HG03354 (cell line): ENCODE results near the gene NSMCE1.
A peak's percentile ranks its signal among the peaks of the same experiment; 100 is the strongest.

Experiments used
- ATAC-seq: cut with Tn5 transposase; IDR thresholded peaks from one replicate; pipeline ENCODE4 v1.9.1; 2021; ENCODE audit warnings: mild to moderate bottlenecking; ENCODE audit not compliant: unreplicated experiment, poor library complexity, severe bottlenecking

NSMCE1 gene

DNA sequence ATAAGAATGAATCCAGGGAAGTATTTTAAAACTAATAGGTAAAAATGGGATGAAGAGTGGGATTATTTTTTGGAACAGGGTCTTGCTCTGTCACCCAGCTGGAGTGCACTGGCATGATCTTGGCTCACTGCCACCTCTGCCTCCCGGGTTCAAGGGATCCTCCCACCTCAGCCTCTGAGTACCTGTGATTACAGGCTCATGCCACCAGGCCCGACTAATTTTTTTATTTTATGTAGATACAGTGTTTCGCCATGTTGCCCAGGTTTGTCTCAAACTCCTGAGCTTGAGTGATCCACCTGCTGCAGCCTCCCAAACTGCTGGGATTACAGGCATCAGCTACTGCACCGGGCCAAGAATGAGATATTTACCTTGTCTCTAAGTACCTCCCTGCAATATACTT is 22.1 kb downstream of the NSMCE1 start:
- ATAC-seq, result no peak

DNA sequence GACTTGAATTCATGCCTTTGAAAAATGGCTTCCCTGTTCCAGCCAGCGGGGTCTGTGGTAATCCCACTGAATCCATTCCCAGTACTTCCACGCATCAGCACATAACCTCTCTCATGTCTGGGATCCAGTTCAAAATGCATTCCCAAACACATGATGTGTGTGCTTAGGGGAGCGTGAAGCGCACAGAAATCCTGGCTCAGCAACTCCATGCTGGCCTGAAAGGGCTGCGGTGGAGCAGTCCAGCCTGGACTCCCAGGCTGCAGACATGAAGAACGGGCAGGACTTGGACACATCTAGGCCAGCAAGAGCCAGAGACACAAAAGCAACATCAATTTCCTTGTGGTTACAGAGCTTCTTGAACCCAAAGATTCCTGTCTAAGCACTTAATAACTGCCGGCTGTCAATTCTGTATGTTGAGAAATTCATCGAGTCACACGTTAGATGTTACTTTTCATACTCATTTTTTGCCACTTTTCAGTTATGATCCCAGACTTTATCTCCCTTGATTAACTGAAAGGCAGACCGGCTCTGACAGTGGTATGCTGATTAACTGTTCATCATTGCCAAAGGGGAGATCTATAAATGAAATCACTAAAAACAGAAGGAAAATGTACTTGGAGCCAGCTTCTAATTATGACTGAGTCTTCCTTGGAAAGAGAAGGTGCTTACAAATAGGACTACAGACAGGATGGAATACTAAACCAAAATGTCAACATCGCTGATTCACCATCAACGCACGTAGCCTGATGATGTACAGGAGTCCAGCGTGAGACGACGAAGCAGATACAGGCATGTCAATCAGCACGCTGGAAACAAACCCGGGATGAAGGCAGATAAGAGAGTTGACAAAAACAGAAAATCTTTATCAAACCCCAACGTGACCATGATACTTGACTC is 23.0 kb downstream of the NSMCE1 start:
- no peak for ATAC-seq

DNA sequence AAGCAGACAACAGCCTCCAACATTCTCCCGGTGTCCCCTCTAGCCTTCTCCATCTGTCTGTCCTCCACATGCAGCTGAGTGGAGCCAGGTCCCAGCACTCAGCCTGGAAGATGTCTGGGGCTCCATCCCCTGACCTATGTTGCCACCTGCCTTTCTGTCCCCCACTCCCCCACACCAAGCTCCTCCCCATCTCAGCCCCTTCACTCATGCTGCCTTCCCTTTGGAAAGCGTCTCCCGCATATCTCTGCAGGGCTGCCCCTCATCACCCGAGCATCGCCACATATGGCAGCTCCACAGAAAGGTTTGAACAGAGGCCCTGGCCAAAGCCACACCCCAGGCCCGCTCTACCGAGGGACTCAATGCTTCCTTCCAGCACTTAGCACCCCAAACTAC is 24.2 kb downstream of the NSMCE1 start:
- no peak for ATAC-seq

DNA sequence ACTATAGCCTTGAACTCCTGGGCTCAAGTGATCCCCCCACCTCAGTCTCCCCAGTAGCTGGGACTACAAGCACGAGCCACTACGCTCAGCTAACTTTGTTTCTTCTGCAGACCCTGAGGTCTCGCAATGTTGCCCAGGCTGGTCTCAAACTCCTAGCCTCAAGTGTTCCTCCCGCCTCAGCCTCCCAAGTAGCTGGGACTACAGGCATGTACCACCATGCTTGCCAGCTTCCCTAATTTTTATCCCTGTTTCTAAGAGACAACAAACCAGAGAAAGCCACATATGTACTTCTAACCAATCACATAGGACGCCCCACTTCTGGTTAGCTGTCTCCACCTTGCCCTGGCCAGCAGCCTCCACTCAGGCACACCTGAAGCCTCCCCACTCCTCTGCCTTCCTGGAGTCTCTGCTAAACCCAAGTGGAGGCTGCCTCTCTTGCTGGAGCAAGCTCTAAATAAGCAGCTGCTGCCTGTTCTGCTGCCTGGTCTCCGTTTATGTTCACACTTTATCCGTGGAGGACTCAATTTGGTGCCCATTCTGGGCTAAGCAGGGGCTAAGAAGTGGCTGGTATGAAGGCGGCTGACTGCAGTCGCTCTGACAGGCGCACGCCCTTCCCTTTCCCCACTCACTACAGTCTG is 24.7 kb downstream of the NSMCE1 start:
- no peak for ATAC-seq

DNA sequence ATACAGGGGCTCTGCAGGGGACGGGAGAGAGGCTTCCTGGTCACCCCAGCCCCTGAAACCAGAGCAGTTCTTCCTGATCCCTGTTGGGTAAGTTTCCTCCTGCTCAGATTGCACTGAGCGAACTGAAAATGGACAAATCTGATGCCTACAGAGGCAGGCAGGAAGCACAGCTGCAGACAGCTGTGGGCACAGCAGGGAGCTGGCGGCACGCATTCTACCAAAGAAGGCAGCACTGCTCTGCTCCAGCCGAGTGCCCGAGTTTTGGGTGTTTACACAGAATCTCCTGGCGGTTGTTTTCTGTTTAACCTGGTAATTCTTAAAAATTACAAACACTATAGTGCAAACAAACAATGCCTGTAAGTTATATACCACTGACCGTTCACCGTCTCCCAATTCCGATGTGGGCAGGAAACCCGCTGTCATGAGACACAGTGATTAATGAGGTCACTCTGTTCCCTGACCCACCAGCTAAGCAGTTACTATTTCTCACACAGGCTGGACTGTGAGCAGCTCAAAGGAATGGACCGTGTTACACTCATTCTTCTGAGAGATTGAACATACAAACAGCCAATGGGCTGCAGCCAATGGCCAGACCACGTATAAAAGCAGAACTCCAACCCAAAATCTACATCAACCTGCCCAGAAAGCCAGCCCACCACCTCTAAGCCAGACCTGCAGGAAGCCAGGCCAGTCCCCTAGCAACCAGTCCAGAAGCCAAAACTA is 25.5 kb downstream of the NSMCE1 start:
- ATAC-seq, result peak; percentile 53

DNA sequence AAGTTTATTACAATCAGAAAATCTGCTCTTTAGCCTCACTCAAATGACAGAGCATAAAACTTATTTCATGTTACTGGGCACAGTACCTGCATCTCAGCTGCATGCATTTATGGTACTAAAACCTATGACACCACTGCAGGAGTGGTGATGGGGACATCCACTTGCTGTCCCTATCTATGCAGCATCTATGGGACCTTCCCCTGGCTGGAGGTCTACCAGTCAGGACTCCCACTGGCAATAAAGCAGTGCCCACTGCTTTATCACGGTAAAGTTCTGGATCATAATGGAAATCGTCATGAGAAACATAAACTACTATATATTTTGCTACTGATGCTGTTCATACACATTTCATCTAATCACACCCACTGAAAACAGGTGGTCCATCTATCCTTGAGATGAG is 26.2 kb downstream of the NSMCE1 start:
- ATAC-seq, result no peak

DNA sequence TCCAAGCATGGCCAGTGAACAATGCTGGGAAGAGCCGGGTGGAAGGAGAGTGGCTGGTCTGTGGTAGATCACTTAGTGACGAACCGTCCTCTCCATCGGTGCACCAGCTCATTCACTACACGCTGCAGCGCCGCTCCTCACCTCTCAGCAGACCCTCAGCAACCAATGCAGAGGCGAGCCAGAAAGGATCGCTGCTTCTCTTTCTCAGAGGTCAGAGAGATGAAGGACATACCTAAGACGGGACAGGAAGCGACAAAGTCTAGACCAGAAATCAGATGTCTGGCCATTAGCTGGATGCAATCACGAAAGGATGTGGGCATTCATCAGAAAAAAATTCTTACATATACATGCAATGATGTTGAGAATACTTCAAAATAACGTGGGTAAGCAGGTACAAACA is 26.9 kb downstream of the NSMCE1 start:
- ATAC-seq, result no peak

DNA sequence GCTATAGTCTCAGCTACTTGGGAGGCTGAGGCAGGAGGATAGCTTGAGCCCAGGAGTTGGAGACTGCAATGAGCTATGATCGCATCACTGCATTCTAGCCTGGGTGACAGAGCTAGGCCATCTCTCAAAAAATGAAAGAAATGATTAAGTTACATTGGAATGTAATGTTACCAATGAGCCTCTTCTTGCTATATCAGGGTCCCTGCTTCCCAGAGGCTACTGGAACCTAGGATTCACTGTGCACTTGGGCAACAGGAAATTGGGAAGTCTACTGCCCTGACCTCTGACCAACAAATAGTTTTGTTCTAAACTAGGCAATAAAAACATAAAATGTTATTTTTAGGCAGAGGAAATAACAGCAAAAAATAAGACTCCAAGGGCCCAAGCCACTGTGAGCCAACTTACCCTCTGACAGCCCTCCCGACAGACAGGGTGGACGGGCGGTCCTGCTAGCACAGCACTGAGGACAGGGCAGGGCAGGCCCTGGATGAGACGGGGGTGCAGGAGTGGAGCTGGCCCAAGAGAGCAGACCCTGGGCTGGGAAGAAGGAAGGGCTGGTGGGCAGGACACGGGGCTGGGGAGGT is 27.5 kb downstream of the NSMCE1 start:
- no peak for ATAC-seq

DNA sequence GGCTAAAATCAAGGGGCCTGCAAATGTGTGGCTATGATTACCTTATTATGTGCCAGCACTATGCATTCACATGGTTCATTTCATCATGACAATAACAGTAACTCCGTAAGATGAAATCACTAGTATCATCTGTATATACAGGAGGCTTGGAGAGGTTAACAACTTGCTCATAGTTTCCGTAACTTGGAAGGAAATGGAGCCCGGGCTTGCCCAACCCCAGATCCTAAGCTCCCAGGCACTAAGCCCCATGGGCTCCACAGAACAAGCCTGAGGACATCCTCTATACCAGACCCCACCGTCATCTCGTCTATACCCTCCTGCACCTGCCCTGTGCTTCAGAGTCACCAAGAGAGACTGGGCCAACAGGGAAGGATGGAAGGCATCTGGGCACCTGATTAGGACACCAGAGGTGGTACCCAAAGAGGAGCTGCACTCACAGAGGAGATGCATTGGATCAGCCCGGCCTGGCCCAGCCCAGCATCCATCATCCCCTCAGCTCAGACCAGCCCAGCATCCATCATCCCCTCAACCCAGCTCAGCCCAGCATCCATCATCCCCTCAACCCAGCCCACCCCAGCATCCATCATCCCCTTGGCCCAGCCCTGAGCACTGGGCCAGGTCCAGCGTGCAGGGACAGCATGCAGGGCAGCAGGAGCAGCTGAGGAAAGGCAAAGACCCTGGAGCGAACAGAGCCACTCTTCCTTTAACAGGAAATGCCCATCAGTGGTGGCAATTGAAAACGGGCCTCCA is 28.5 kb downstream of the NSMCE1 start:
- ATAC-seq, result no peak

DNA sequence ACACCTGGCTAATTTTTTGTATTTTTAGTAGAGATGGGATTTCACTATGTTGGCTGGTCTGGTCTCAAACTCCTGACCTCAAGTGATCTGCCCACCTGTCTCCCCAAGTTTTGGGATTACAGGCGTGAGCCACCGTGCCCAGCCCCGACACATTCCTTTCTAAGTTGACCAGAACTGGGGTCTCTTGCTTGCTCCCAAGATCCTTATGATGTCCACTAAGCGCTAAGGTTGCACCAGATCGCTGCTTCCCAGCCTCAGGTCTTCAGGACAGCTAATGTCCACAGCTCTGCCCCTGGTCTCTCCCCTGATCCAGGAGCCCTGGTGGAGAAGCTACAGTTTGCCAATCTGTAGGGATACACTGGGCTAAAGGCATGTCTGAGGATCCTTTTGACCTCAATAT is 29.5 kb downstream of the NSMCE1 start:
- no peak for ATAC-seq

DNA sequence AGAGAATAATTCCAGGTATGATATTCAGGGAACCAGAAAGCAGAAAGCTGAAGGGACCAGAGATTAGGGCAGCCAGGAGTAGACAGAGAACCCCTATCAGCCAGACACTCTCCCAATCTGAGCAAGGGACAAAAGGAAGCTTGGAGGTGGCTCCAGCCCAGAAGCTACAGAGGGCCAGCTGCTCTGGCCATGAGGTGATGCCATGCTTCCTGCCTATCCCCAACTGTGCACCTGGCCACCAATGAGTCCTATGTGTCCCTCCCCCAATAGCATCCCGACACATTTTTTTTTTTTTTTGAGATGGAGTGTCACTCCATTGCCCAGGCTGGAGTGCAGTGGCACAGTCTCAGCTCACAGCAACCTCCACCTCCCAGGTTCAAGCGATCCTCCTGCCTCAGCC is 30.0 kb downstream of the NSMCE1 start:
- no peak for ATAC-seq

DNA sequence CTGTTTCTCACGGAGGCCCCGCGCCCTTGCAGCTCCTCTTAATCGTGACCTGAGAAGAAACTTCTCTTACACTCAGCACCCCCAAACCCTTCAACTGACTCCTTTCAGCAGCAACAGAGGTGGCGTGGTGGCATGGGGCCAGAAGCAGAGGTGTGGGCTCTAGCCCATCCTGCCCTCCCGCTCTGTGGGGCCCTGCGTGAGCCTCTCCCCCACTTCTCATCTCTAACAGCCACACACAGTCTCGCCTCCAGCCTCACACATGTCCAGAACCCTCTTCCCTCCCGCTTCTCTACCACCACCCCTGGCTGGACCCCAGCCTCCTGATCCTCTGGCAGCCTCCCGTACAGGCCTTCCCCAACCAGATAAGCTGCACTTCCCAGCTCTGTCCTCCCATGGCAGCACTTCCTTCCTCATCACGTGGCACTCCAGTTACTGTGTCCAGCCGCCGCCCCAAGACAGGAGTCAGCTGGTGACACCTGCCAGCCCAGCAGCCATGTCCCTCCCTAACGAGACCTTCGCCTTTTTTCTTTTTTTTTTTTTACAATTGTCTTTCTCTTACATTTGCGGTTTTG is 30.5 kb downstream of the NSMCE1 start:
- peak; percentile 17 for ATAC-seq

DNA sequence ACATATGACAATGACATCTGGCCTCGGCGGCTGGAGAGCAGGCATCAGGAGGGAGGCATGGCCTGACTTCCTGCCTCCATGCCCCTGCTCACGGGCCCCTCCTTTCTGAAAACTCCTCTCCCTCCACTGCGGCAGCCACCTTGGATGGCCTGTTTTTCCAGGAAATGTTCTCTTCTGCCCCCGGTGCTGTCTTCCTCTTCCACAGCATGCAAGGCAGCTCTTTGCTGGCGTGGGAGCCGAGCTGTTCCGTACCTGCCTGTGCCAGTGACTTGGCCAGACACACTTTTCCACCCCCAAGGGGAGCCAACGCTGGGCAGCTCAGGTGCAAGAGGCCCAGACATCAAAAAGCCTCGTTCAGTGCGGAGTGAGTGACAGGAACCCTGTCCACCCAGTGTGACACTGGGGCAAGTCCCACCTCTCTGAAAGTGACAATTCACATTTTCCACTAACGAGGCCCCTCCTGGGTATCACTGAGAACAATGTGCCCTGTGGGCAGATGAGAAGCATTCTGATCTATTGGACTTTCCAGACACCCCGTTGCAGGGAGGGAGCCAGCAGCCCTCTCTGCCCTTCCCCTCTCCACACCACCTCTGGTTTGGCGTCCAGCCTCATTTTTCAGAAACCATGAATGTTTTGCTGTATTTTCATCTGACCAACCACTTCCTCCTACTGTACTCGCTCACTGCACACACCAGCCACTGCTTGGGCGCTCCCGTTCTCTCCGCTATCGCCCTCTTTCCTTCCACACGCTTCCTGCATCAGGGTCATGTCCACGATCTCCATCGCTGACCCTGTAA is 31.2 kb downstream of the NSMCE1 start:
- ATAC-seq, result peak; percentile 71

DNA sequence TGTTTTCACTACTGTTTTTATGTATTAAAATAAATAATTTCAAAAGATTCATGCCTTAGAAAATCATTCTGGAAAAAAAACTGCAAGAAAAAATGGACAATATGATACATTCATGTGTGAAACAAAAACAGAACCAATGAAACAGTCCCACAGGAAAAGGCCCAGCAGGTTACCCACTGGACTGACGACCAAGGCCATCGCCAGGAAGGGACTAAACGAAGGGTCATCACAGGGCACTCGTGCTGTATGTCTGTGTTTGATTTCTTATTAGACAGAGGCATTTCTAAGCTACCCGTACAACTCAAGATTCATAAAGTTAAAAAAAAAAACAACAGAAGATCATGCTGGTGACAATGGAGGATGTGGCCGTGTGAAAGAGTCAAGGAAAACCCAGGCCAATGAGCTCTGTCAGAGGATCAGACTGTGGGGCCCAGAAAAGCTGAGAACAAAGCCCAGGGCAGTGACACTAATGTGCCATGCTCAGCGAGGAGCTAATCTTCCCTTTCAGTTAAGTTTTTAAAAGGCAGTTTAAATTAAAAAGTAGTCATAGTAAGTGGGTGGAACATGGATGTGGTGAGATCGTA is 31.8 kb downstream of the NSMCE1 start:
- ATAC-seq, result no peak

DNA sequence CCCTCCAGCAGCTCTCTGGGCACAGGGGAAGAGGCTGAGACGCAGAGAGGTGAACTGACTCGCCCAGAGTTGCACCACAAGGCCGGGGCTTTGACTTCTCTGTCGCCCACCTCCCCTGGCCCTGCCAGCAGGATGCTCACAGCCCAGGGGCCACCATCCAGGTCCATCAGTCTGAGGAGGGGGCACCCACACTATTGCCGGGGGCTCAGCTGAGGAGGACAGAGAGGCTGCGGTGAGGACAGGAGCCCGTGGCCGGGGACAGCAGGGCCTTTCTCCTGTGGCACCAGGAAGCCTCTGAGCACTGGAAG is 32.7 kb downstream of the NSMCE1 start:
- no peak for ATAC-seq

DNA sequence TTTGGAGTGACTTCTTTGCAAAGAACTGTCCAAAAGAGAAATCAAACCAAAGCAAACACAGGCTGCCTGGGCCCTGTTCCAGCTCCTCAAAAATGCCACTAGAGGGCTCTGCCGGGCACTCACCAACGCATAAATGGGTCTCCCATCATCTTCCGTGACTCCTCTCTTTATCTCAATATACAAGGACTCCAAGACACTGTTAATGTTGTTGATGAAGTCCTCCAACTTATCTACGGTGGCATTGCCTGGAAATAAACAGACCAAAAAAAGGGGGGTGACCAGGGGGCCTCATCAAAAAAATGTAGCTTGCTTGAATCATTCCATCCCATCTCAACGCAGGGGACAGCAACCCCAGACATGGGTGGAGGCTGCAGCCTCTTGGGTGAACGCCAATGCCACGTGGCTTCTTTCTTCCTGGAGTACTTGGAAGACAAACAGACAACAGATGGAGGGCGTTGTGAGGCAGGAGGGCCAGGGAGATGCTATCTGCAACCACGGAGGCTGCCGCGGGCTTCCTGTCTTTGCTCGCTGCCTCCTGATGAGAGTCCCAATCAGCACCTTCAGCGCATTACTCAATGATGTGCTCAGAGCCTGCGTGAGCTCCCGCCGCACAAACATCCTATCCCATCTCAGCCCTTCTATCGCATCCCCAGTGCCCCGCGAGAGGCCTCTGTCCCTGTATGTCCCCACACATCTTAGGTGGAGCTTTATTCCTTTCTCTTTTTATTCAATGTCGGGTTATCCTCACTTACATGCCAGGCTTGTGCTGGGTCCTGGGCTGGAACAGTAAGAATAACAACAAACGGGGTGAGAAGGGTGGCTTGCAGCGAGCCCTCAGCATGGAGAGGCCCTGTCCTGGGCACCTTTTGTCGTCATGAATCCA is 33.3 kb downstream of the NSMCE1 start:
- no peak for ATAC-seq

DNA sequence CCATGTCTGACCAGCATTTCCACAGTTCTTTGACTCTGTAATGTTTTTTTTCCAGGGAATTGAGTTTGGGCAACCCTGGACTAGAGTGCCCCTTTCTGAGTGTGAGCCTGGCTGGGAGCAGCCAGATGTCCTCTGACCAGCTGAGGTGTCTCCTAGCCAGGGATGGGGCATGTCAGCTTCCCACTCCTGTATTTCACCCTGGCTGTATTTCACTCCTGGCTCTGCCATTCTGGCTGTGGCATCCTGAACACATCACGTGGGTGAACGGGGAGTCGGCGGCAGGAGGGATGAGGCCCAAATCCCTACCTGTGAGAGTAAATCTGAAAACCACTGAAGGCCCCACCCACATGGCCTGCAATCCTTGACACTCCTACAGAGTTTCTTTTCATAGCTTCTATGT is 34.0 kb downstream of the NSMCE1 start:
- no peak for ATAC-seq

DNA sequence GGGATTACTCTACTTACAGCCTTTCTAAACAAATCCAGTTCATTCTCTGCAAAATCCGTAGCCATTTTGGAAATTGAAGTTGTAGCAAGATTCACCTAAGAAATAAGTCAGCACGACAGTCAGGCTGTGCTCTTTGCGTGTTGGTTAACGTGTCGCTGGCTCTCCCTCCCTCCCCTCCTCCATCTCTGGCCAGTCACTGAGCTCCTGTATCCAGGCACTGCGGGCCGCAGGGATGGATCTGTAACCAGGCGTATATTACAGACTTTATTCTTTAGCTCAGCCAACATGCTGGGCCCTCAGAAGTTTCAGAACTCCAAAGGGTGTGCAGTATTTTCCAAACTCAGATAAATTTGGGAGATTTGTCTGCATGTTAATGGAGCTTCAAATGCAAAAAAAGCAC is 34.4 kb downstream of the NSMCE1 start:
- ATAC-seq, result no peak
